Activated effector memory CD4-positive, alpha-beta T cell treated with Interleukin-2 at 50 U/mL for 16 hours (primary cell): ENCODE measurements around the gene C6orf62.
"Not testable (repeated sequence)": the region's sequence is repeated elsewhere in the genome, so short reads cannot be mapped to it uniquely, and the experiment has no call there.

Source experiments
- DNase-seq: peaks from one replicate; pipeline ENCODE4 v3.0.0-alpha.2; 2020

The C6orf62 gene

GRCh38 chr6:24742216-24742738 is 23.3 kb upstream of the C6orf62 start:
- DNase-seq: no peak

GRCh38 chr6:24740861-24741260 is 21.9 kb upstream of the C6orf62 start:
- no peak for DNase-seq

GRCh38 chr6:24738741-24739140 is 19.8 kb upstream of the C6orf62 start:
- no peak for DNase-seq

- DNase-seq: not testable (repeated sequence)
Observed at GRCh38 chr6:24734710-24735109, 15.8 kb upstream of the C6orf62 start.

GRCh38 chr6:24734166-24734565 is 15.2 kb upstream of the C6orf62 start:
- no peak for DNase-seq

- not testable (repeated sequence) for DNase-seq
Observed at GRCh38 chr6:24731456-24732134, 12.6 kb upstream of the C6orf62 start.

GRCh38 chr6:24730653-24731052 is 11.7 kb upstream of the C6orf62 start:
- not testable (repeated sequence) for DNase-seq

- DNase-seq: no peak
Observed at GRCh38 chr6:24723270-24723669, 4.3 kb upstream of the C6orf62 start.

- no peak for DNase-seq
Observed at GRCh38 chr6:24721461-24722215, 2.7 kb upstream of the C6orf62 start.

- peak; percentile 100 for DNase-seq
Observed at GRCh38 chr6:24720604-24721460, 1.9 kb upstream of the C6orf62 start.

- peak; percentile 70 for DNase-seq
Observed at GRCh38 chr6:24720131-24720603, 1.2 kb upstream of the C6orf62 start.

- DNase-seq: no peak
Observed at GRCh38 chr6:24718449-24719124, 367 bp downstream of the C6orf62 start.

- not testable (repeated sequence) for DNase-seq
Observed at GRCh38 chr6:24716602-24717148, 2.3 kb downstream of the C6orf62 start.

- DNase-seq: no peak
Observed at GRCh38 chr6:24710519-24711303, 8.2 kb downstream of the C6orf62 start.

GRCh38 chr6:24709014-24709711 is 9.8 kb downstream of the C6orf62 start:
- DNase-seq: no peak

- no peak for DNase-seq
Observed at GRCh38 chr6:24708612-24709011, 10.3 kb downstream of the C6orf62 start.

GRCh38 chr6:24704468-24704867 is 14.5 kb downstream of the C6orf62 start:
- no peak for DNase-seq

- DNase-seq: no peak
Observed at GRCh38 chr6:24702720-24703282, 16.2 kb downstream of the C6orf62 start.

- no peak for DNase-seq
Observed at GRCh38 chr6:24699521-24700359, 19.2 kb downstream of the C6orf62 start.
